Ishikawa (cell line): ENCODE data around the gene MR1.

ENCODE experiments used
- CEBPB ChIP-seq: IDR thresholded peaks from 2 replicates; pipeline ENCODE4 v1.6.1; 2012
- CREB1 ChIP-seq: IDR thresholded peaks from 2 replicates; pipeline ENCODE4 v1.6.1; 2012; ENCODE audit warnings: low read depth
- EGR1 ChIP-seq: IDR thresholded peaks from 2 replicates; pipeline ENCODE4 v1.6.1; 2012
- EP300 ChIP-seq: IDR thresholded peaks from 2 replicates; pipeline ENCODE4 v1.6.1; 2012; ENCODE audit warnings: borderline replicate concordance
- FOXM1 ChIP-seq: IDR thresholded peaks from 2 replicates; pipeline ENCODE4 v1.6.1; 2012; ENCODE audit warnings: low read depth, borderline replicate concordance
- MAX ChIP-seq: IDR thresholded peaks from 2 replicates; pipeline ENCODE4 v1.6.1; 2012
- NFIC ChIP-seq: IDR thresholded peaks from 2 replicates; pipeline ENCODE4 v1.6.1; 2012
- RAD21 ChIP-seq: IDR thresholded peaks from 2 replicates; pipeline ENCODE4 v1.6.1; 2012; ENCODE audit warnings: low read depth
- REST ChIP-seq: IDR thresholded peaks from 2 replicates; pipeline ENCODE4 v1.6.1; 2012; ENCODE audit warnings: low read depth, mild to moderate bottlenecking
- TAF1 ChIP-seq: IDR thresholded peaks from 2 replicates; pipeline ENCODE4 v1.6.1; 2012; ENCODE audit warnings: low read depth, mild to moderate bottlenecking
- TCF12 ChIP-seq: IDR thresholded peaks from 2 replicates; pipeline ENCODE4 v1.6.1; 2012; ENCODE audit warnings: low read depth
- TEAD4 ChIP-seq: IDR thresholded peaks from 2 replicates; pipeline ENCODE4 v1.6.1; 2012
- USF1 ChIP-seq: IDR thresholded peaks from 2 replicates; pipeline ENCODE4 v1.6.1; 2012
- YY1 ChIP-seq: IDR thresholded peaks from 2 replicates; pipeline ENCODE4 v1.6.1; 2012; ENCODE audit warnings: low read depth
- ZBTB7A ChIP-seq: IDR thresholded peaks from 2 replicates; pipeline ENCODE4 v1.6.1; 2012; ENCODE audit warnings: low read depth

MR1 gene

GRCh38 chr1:181107711-181108110 lies 73.9 kb downstream of the MR1 start:
- TF ChIP-seq REST (no peak), TCF12 (no peak), FOXM1 (no peak)

- TF ChIP-seq USF1 (no peak), TEAD4 (no peak), CEBPB (no peak), RAD21 (no peak), CREB1 (no peak), TAF1 (no peak), FOXM1 (no peak), YY1 (no peak), MAX (no peak)
Measured at GRCh38 chr1:181108304-181108867, 74.6 kb downstream of the MR1 start.

GRCh38 chr1:181110013-181110412 lies 76.2 kb downstream of the MR1 start:
- TF ChIP-seq TAF1, result no peak
- TF ChIP-seq FOXM1, result no peak
- no peak for TF ChIP-seq CEBPB
- TF ChIP-seq EGR1, result no peak
- no peak for TF ChIP-seq NFIC
- no peak for TF ChIP-seq RAD21
- TF ChIP-seq TCF12, result no peak
- no peak for TF ChIP-seq ZBTB7A
- TF ChIP-seq REST, result no peak
- no peak for TF ChIP-seq EP300
- no peak for TF ChIP-seq TEAD4
- no peak for TF ChIP-seq USF1
- TF ChIP-seq YY1, result no peak
- TF ChIP-seq CREB1, result no peak
- no peak for TF ChIP-seq MAX
